T-helper 2 cell treated with Interferon-gamma antibody and Interleukin-4, amounts not matched to agents 5 μg/mL and 100 μg/mL, for 36 hours (primary cell): ENCODE data around the gene UNC13B.

ENCODE experiments used
- DNase-seq: peaks from one replicate; pipeline ENCODE4 v3.0.0; 2021; ENCODE audit warnings: low spot score
- H3K27ac Mint-ChIP-seq: one replicate; pipeline ENCODE4 v1.8.0; 2021; ENCODE audit warnings: mild to moderate bottlenecking, mixed read lengths
- H3K27me3 Mint-ChIP-seq: one replicate; pipeline ENCODE4 v1.8.0; 2021; ENCODE audit warnings: low read depth, mixed read lengths
- H3K36me3 Mint-ChIP-seq: one replicate; pipeline ENCODE4 v1.8.0; 2021; ENCODE audit warnings: low read depth, mixed read lengths
- H3K4me1 Mint-ChIP-seq: one replicate; pipeline ENCODE4 v1.8.0; 2021; ENCODE audit warnings: low read depth, mixed read lengths
- H3K4me3 Mint-ChIP-seq: one replicate; pipeline ENCODE4 v1.8.0; 2022; ENCODE audit warnings: mild to moderate bottlenecking, moderate library complexity, mixed read lengths
- H3K9me3 Mint-ChIP-seq: one replicate; pipeline ENCODE4 v1.8.0; 2021; ENCODE audit warnings: mixed read lengths

UNC13B gene

DNA sequence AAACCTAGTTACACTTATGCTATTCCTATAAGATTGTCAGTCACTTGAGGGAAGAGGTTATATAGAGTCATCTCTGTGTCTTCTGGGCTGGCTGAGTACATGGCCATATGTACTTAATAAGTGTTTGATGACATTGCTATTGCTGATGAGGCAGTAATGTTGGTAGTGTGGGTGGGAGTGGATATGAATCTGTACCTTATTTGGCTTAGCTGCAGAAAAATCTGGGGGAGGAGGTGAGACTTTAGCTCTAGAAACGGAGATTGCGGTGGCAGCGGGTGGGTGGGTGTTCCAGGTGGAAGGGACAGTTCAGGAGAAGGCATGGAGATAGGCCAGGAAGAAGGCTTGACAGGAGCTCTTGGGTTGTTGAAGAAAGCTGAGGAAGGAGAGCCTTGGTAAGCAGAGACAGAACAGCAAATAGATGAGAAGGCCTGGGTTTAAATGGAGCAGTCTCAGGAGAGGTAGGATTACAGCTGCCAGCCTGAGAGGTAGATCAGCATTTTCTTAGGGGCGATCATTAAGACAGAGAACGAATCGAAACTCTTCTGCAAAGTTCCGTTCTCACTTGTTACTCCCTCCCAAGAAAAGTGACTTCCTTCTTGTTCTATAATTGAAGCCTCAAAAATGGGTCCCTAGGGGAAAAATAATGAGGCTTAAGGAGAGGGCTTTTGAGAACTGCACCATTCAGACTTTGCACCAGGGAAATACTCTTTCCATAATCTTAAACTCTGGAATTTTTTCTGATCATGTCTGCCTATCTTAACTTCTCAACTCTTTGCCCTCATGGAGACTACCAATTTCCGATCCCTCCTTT lies 160.5 kb downstream of the UNC13B start:
- Mint-ChIP-seq H3K9me3 (no peaks in the 10 kb centered on the region), H3K36me3 (no peaks in the 10 kb centered on the region), H3K4me1 (no peaks in the 10 kb centered on the region), H3K27ac (no peak overlapping the region), H3K27me3 (no peaks in the 10 kb centered on the region), H3K4me3 (no peak overlapping the region)
- DNase-seq: no peak

DNA sequence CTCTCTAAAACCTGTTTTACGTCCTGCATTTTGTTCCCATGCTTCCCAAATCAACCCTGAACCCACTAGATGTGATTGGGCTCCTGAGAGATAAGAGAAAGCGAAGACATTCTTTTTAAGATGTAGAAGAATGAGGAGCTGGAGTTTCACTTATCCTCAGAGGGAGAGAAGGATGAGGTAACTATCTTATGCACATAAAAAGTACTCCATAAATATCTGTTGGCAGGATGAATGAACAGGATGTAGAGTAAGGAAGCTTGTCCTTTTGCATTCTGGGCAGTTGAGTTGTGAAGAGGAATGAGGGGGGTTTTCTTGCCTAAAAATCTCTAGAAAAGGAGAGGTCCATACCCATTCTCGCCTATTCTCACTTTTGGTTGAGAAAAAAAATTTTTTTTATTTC lies 163.2 kb downstream of the UNC13B start:
- Mint-ChIP-seq H3K4me1 (no peaks in the 10 kb centered on the region), H3K27me3 (no peaks in the 10 kb centered on the region), H3K27ac (no peak overlapping the region), H3K9me3 (no peaks in the 10 kb centered on the region), H3K4me3 (no peak overlapping the region), H3K36me3 (no peaks in the 10 kb centered on the region)
- no peak for DNase-seq

DNA sequence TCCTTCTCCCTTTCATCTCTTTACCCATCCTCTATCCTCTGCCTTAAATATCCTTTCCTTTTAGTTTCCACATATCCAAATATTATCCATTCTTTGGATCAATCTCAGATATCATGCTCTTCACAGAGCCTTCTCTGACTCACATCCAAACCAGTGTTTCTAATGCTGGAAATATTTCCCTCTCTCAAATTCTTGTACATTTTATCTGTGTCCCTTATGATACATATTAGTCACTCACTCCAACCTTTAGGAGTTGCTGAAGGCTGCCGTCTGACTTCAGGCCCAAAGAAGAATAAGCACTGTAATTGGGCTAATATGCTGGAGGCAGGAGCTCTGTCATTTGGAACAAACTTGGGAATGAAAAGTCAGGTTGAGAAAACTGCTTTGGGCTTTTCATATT lies 171.7 kb downstream of the UNC13B start:
- H3K4me1 Mint-ChIP-seq: no peaks in the 10 kb centered on the region
- H3K27ac Mint-ChIP-seq: no peak overlapping the region
- no peak overlapping the region for H3K4me3 Mint-ChIP-seq
- DNase-seq: no peak
- no peaks in the 10 kb centered on the region for H3K36me3 Mint-ChIP-seq
- H3K27me3 Mint-ChIP-seq: no peaks in the 10 kb centered on the region
- H3K9me3 Mint-ChIP-seq: no peaks in the 10 kb centered on the region

DNA sequence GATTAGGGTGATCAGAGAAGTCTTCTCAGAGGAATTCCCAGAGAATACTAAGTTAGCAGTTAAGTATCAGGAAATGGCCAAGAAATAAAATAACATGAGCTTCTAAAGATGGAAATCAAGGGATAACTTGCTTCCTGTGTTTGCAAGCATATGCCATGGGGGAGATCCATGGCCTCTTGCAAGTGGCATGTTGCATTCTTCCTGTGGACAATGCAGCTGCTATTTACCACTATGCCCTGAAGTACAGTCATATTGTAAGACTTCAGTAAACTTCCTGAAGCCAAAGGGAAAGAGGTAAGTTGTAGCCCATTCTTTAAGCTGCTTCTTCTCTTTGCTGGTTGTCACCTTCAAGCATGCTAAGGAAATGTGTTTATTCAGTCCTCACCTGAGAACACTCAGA lies 173.4 kb downstream of the UNC13B start:
- H3K27me3 Mint-ChIP-seq: no peaks in the 10 kb centered on the region
- H3K36me3 Mint-ChIP-seq: no peaks in the 10 kb centered on the region
- no peaks in the 10 kb centered on the region for H3K9me3 Mint-ChIP-seq
- H3K27ac Mint-ChIP-seq: no peak overlapping the region
- DNase-seq: no peak
- H3K4me3 Mint-ChIP-seq: no peak overlapping the region
- no peaks in the 10 kb centered on the region for H3K4me1 Mint-ChIP-seq

DNA sequence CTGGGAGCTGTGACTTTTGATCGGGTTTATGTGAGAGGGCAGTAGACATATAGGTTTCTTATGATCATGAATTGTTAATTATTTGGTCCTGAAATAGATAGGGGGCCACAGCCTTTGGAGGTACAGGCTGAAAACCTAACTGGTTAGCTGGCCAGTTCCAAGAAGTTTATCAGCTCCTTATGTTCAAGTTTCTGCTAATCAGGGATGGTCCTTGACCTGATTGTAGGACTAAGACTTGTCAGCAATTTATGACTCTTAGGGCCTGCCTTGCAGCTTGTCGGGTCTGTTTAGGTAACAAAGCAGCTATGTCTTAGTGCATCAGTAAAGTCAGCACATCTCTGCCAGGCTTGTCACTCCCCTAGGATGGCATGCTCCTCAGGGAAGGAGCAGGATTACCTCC lies 176.3 kb downstream of the UNC13B start:
- H3K9me3 Mint-ChIP-seq: no peaks in the 10 kb centered on the region
- peaks cover 7% of the 10 kb centered on the region for H3K27me3 Mint-ChIP-seq
- H3K36me3 Mint-ChIP-seq: no peaks in the 10 kb centered on the region
- H3K4me3 Mint-ChIP-seq: no peak overlapping the region
- no peak for DNase-seq
- no peak overlapping the region for H3K27ac Mint-ChIP-seq
- peaks cover 2% of the 10 kb centered on the region for H3K4me1 Mint-ChIP-seq

DNA sequence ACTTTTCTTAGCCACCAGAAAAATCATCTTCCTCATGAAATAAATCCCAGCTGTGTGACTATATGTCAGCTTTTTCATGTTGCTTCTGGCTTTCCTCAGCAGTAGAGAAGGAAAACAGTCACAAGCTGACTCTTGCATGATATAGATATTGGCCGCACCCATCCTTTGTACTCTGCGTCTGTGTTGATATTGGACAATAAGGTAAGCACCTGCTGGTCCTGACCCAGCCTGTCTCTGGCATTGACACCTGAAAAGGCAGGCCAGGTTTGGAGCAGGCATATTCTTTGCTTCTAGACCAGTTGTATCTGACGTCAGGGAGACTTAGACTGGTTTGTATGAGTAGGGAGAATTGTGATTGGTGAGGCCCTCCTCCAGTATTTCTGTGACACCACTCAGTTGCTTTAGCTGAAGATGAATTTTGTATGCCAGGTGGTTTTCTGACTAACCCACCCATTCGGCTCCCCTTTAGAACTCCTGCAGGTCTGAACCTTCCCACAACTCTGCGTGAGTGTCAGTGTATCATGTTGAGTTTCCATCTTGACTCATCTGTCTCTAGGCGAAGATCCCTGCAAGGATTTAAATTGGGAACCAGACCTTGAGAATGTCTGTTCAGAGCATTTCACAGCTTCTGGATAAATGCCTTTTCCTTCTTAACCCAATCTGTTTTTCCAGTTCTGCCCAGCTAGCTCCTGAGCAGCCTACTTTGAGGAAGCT lies 176.9 kb downstream of the UNC13B start:
- peaks cover 2% of the 10 kb centered on the region for H3K4me1 Mint-ChIP-seq
- H3K4me3 Mint-ChIP-seq: no peak overlapping the region
- H3K9me3 Mint-ChIP-seq: no peaks in the 10 kb centered on the region
- no peaks in the 10 kb centered on the region for H3K36me3 Mint-ChIP-seq
- H3K27me3 Mint-ChIP-seq: peaks cover 11% of the 10 kb centered on the region
- DNase-seq: no peak
- no peak overlapping the region for H3K27ac Mint-ChIP-seq

DNA sequence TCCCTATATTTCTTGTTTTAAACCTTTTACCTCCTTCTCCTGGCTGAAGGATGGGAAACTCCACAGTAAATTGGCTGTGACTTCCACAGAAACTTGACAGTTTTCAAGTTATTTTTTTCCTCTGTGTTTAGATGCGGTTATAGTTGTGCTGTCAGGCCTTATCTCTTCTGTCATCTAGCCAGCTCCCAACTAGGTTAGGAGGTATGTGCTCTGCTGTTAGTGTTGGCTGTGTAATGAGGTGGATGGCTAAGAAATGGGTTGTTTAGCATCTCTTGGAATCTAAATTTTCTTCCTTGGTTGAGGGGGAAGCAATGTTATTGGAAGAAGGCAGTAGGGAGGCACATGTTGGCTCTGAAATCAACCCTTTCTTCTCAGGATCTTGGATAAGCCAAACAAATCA lies 178.2 kb downstream of the UNC13B start:
- no peaks in the 10 kb centered on the region for H3K36me3 Mint-ChIP-seq
- no peak overlapping the region for H3K27ac Mint-ChIP-seq
- H3K9me3 Mint-ChIP-seq: no peaks in the 10 kb centered on the region
- DNase-seq: no peak
- H3K27me3 Mint-ChIP-seq: peaks cover 11% of the 10 kb centered on the region
- peaks cover 2% of the 10 kb centered on the region for H3K4me1 Mint-ChIP-seq
- H3K4me3 Mint-ChIP-seq: no peak overlapping the region

DNA sequence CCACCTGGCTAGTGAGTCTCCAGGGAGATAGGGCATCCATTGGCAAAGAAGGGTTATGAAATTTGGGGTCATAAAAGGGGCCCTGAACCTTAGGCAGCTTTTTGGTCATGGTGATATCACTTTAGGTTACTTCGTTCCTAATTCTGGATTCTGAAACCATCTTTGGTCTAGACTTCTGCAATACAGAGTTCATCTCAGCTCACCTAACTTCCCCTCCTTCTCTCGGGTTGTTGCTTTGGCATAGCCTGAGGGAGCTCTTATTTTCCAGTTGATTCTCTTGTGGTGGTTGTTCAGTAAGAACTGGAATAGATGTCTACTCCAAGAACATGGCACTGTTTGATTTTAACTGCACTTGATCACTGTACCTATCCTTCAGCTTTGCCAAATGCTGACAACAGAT lies 179.2 kb downstream of the UNC13B start:
- no peak for DNase-seq
- no peak overlapping the region for H3K4me3 Mint-ChIP-seq
- H3K9me3 Mint-ChIP-seq: no peaks in the 10 kb centered on the region
- peaks cover 11% of the 10 kb centered on the region for H3K27me3 Mint-ChIP-seq
- no peak overlapping the region for H3K27ac Mint-ChIP-seq
- peaks cover 2% of the 10 kb centered on the region for H3K4me1 Mint-ChIP-seq
- H3K36me3 Mint-ChIP-seq: no peaks in the 10 kb centered on the region

DNA sequence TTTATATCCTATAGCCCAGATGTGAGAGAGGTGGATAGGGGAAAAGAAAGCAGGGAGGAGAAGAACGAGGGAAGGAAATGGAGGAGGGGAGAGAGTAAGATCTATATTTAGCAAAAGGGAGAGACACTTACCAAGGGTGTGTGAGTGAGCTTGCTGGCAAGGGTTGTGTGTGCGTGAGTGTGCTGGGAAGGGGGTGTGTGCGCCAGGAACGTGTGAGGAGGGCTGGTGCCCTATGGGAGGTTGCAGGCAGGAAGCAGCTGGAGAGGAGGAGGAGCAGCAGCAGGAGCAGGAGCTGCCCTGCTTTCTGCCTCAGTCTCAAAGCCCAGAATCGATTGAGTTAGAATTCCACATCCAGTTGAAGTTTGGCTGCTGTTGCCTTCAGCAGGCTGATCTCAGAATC lies 179.8 kb downstream of the UNC13B start:
- peaks cover 2% of the 10 kb centered on the region for H3K4me1 Mint-ChIP-seq
- peaks cover 11% of the 10 kb centered on the region for H3K27me3 Mint-ChIP-seq
- H3K36me3 Mint-ChIP-seq: no peaks in the 10 kb centered on the region
- H3K9me3 Mint-ChIP-seq: no peaks in the 10 kb centered on the region
- H3K27ac Mint-ChIP-seq: no peak overlapping the region
- no peak overlapping the region for H3K4me3 Mint-ChIP-seq
- no peak for DNase-seq

DNA sequence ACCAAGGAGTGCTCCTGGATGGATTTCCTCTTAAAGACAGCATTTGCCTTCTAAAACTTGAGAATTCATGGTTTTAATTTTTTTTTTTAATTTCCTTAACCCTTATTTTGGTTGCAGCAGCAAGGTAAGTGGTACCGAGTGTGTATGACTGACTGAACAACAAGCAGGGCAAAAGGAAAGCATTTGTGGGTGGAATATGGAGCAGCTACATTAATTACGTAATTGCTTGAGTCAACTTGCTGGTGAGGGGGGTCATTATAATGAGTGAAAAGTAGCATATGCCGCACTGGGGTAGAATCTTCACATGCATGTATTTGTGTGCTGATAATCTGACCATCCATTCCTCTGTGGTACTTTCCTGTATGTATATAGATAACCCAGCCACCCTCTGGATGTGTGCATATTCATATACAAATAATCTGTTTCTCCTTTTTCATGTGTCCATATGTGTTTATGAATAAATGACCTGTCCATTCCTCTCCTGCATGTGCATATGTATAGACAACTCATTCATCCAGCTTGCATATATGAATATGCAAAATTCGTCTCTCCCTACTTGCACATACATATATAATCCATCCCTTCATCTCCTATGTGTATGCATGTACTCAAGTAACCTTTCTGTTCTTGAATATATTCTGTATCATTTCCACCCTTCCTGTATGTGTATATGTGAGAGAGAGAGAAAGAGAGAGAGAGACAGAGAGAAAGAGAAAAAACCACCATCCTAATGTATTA lies 180.6 kb downstream of the UNC13B start:
- Mint-ChIP-seq H3K36me3 (no peaks in the 10 kb centered on the region), H3K27me3 (peaks cover 11% of the 10 kb centered on the region), H3K4me1 (peaks cover 2% of the 10 kb centered on the region), H3K4me3 (no peak overlapping the region), H3K9me3 (no peaks in the 10 kb centered on the region), H3K27ac (no peak overlapping the region)
- no peak for DNase-seq

DNA sequence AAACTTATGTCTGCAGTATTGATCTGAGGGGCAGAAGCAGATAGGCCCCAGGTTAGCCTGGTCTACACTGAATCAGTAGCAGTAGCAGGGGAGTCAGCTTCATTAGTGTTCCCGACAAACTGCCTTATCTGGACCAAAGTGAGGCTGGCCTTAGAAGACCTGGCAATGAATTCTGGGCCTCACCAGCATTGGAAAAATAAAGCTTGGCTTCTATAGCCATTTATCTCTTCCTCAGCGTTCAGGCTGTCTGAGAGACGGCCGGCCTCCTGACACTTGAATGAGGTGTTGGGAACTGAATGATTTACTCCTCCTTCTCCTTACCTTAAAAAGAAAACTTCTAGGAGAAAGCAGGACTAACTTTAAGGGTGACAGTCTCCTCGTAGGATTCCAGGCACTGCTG lies 186.3 kb downstream of the UNC13B start:
- H3K4me3 Mint-ChIP-seq: no peak overlapping the region

DNA sequence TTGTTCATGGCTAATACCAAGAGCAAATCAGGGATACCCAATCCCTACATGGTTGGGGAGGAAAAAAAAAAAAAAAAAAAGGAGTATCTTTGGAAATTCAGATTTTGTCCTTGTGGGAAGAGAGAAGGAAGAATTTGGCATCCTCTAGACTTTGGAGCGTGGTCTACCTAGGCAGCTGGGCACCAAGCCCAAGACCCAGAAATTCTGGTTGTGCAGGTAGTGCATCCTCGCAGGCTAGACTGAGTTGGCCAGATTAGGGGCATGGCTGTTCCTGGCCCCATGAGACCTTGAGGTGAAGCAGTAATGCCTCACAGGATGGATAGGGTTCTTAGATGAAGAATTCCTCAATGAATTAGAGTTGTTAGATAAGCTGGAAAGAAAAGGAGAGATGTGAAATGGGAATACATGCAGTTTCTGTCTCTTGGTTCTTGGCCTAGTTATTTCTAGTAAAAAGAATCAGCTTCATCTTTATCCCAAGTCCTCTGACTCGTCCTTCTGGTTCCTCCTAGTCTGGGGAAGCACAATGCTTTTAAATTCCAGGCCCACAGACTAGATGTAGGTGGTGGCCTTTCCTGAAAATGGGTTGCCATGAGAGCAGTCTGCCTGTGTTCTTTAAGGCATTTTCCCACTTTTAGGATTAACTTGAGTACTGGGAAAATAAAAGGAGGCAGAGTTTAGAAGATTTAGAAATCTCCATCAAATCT lies 187.6 kb downstream of the UNC13B start:
- Mint-ChIP-seq H3K4me1 (no peaks in the 10 kb centered on the region), H3K9me3 (no peaks in the 10 kb centered on the region), H3K27ac (no peak overlapping the region), H3K27me3 (peaks cover 6% of the 10 kb centered on the region), H3K4me3 (no peak overlapping the region), H3K36me3 (no peaks in the 10 kb centered on the region)
- DNase-seq: no peak

More for the DNA sequence above, 186.3 kb downstream of the UNC13B start:
- Mint-ChIP-seq H3K27ac (no peak overlapping the region), H3K4me1 (no peaks in the 10 kb centered on the region), H3K36me3 (no peaks in the 10 kb centered on the region), H3K27me3 (peaks cover 7% of the 10 kb centered on the region), H3K9me3 (no peaks in the 10 kb centered on the region)
- DNase-seq: no peak

DNA sequence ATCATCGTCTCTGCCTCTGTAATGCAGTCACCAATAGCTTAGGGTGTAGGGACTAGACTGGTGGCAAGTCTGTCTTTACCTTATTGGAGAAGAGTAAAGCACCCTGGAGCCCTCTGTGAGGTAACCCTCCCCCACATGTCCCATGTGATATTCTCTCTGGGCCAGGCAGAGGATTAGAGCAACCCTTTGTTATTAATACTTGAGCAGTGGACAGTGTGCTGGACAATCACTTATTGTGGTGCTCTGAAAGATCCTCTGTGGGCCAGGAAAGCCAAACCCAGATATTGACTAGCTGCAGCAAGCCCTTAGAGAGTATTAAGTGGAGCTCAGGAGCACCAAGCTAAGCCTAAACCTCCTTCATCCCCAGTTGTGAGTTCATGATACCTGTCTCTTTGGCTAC lies 188.4 kb downstream of the UNC13B start:
- no peak overlapping the region for H3K27ac Mint-ChIP-seq
- no peaks in the 10 kb centered on the region for H3K36me3 Mint-ChIP-seq
- no peak for DNase-seq
- peaks cover 6% of the 10 kb centered on the region for H3K27me3 Mint-ChIP-seq
- H3K4me1 Mint-ChIP-seq: no peaks in the 10 kb centered on the region
- no peaks in the 10 kb centered on the region for H3K9me3 Mint-ChIP-seq
- H3K4me3 Mint-ChIP-seq: no peak overlapping the region
